OCI-LY3 (cell line): ENCODE data around the gene ABTB2.

Experiments used
- EZH2phosphoT487 ChIP-seq: fragments of 200-600 bp; shearing (Covaris generic); IDR thresholded peaks from 2 replicates; pipeline ENCODE4 v1.6.1; 2018; ENCODE audit warnings: antibody characterized with exemption, mixed run types, low read depth
- TF ChIP-seq, protein P1 (sequence below): fragments of 200-600, 300-600 bp; sonication (generic); IDR thresholded peaks from 2 replicates; pipeline ENCODE4 v1.5.1; 2014; ENCODE audit warnings: antibody characterized with exemption, low read length, low read depth

DNA sequence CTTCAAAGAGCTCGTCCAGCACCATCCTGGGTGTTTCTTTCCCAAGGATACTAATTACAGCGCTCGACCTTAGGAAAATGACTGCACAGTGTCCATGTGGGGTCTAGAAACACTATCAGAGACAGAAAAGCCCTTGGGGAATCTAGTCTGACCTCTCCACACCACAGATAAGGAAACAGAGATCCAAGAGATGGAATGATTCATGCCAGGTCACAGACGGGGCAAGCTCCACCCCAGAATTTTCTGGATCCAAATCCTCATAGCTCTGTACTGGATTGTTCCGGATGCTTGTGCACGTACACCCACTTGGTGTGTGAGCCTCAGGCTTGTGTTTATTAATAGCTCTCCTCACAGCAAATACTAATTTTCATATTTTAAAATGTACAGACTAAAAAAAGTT is 11.3 kb downstream of the ABTB2 start:
- TF ChIP-seq, protein P1, sequence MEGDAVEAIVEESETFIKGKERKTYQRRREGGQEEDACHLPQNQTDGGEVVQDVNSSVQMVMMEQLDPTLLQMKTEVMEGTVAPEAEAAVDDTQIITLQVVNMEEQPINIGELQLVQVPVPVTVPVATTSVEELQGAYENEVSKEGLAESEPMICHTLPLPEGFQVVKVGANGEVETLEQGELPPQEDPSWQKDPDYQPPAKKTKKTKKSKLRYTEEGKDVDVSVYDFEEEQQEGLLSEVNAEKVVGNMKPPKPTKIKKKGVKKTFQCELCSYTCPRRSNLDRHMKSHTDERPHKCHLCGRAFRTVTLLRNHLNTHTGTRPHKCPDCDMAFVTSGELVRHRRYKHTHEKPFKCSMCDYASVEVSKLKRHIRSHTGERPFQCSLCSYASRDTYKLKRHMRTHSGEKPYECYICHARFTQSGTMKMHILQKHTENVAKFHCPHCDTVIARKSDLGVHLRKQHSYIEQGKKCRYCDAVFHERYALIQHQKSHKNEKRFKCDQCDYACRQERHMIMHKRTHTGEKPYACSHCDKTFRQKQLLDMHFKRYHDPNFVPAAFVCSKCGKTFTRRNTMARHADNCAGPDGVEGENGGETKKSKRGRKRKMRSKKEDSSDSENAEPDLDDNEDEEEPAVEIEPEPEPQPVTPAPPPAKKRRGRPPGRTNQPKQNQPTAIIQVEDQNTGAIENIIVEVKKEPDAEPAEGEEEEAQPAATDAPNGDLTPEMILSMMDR = no peak
- TF ChIP-seq EZH2phosphoT487 = no peak
